Kidney (tissue), 14 donors: ENCODE results near the gene CCDC85C. TPM values are rescaled to one million over a fixed set of nuclear protein-coding genes. Genes with fewer than 3 reads are reported as not detected.

Experiments
- DNase-seq, 5 donors: peaks; one replicate each; pipeline ENCODE4 v3.0.0-alpha.2; 2013 to 2020
- FAIRE-seq: peaks from 2 replicates; lab custom pipeline; 2012; peaks lifted over from hg19 to GRCh38; lab: Jason Lieb, UNC
- H3K27ac ChIP-seq, 2 donors: one replicate each; pipeline ENCODE4 v1.7.0; 2013; ENCODE audit warnings: low read depth in 2 of 2, low read length in 2 of 2, inconsistent platforms in 1 of 2
- H3K27me3 ChIP-seq: one replicate; pipeline ENCODE4 v1.7.1; 2013; ENCODE audit warnings: low read length, inconsistent platforms; ENCODE audit not compliant: control insufficient read depth, insufficient read depth
- H3K36me3 ChIP-seq, 3 donors: one replicate each; pipeline versions ENCODE4 v1.7.0 to v1.7.1; 2013; ENCODE audit warnings: low read length in 3 of 3, control low read depth in 1 of 3, inconsistent platforms in 1 of 3; ENCODE audit not compliant: insufficient read depth in 3 of 3, control insufficient read depth in 2 of 3
- H3K4me1 ChIP-seq, 3 donors: one replicate each; pipeline versions ENCODE4 v1.7.0 to v1.7.1; 2013; ENCODE audit warnings: low read length in 3 of 3, inconsistent platforms in 1 of 3, low read depth in 1 of 3; ENCODE audit not compliant: control insufficient read depth in 2 of 3, insufficient read depth in 2 of 3
- H3K4me3 ChIP-seq, 3 donors: one replicate each; pipeline versions ENCODE4 v1.7.0 to v1.8.1; 2013; ENCODE audit warnings: low read length in 3 of 3, control low read depth in 1 of 3, inconsistent platforms in 1 of 3
- H3K9ac ChIP-seq, 3 donors: one replicate each; pipeline versions ENCODE4 v1.7.0 to v1.7.1; 2013; ENCODE audit warnings: low read length in 3 of 3, control low read depth in 1 of 3, inconsistent platforms in 1 of 3
- H3K9me3 ChIP-seq, 3 donors: one replicate each; pipeline versions ENCODE4 v1.7.0 to v1.7.1; 2013; ENCODE audit warnings: low read length in 3 of 3, control low read depth in 1 of 3, inconsistent platforms in 1 of 3; ENCODE audit not compliant: control insufficient read depth in 2 of 3, insufficient read depth in 1 of 3
- intact Hi-C: fragments of 100-400 bp; cut with DNase I; formaldehyde crosslinking; loops from one replicate; pipeline ENCODE4 v1.11.1; 2022
- polyA plus RNA-seq: library from polyadenylated mRNA; stranded (reverse); fragments of 350-450 nt; fragmentation: Illumina TruSeq; extraction: RNeasy Lipid Tissue Mini Kit (QIAGEN cat#74804); gene quantifications from one replicate; pipeline ENCODE4 v1.2.3, GENCODE V29; 2014; ENCODE audit warnings: low read depth, low replicate concordance; ENCODE audit not compliant: insufficient read depth
- total RNA-seq: library from RNA; stranded (reverse); fragmentation: NEBNext Ultra II Directional; extraction: Animal tissue kit (Norgen Biotek cat#: 25700); gene quantifications from one replicate; pipeline ENCODE4 v1.2.1, GENCODE V29; 2021
- TF ChIP-seq, protein P1 (sequence below): IDR thresholded peaks from 3 replicates; pipeline ENCODE4 v1.5.1; 2012; ENCODE audit warnings: mild to moderate bottlenecking, moderate library complexity, borderline replicate concordance; ENCODE audit not compliant: insufficient read depth; ENCODE audit errors: extremely low read depth
- donor health status: control.
- donor health status: control.
- donor health status: control.
- donor health status: control.
- donor health status: control.
- donor health status: DM: yes; HTN: yes; CAD: no.
- donor health status: Normal renal cell carcinoma (clear cell type).

CCDC85C gene
- total and polyA plus RNA-seq, 2 donors from 2014 or later: 14.7 to 21.4 TPM

DNA sequence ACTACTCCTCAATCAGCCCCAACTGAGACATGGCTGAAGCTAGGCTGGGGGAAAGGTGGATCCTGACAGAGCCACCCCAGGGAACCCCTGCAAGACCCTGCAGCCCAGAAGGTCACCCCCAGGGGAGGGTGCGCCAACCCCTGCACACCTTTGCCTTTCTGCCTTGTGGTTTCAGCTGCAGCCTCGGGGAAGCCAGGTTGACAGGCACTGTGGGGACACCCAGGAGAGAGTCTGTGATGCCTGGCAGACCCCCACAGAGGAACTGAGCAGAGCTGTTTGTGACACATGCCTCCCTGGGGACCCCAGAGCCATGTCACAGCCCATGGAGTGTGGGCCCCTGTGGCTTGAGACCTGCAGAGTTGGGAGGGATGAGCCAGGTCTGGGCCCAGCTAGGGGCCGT is 29.1 kb upstream of the CCDC85C start:
- peaks cover 0 to 2% (median 0%) of the 10 kb centered on the region in 3 donors for H3K4me1 ChIP-seq
- H3K4me3 ChIP-seq: no peak overlapping the region
- no peak overlapping the region for H3K27ac ChIP-seq
- H3K36me3 ChIP-seq: no peaks in the 10 kb centered on the region
- FAIRE-seq (no peak), DNase-seq (peak in 1 of 5 donors; percentile 49)
- H3K27me3 ChIP-seq: no peaks in the 10 kb centered on the region
- TF ChIP-seq, protein P1, sequence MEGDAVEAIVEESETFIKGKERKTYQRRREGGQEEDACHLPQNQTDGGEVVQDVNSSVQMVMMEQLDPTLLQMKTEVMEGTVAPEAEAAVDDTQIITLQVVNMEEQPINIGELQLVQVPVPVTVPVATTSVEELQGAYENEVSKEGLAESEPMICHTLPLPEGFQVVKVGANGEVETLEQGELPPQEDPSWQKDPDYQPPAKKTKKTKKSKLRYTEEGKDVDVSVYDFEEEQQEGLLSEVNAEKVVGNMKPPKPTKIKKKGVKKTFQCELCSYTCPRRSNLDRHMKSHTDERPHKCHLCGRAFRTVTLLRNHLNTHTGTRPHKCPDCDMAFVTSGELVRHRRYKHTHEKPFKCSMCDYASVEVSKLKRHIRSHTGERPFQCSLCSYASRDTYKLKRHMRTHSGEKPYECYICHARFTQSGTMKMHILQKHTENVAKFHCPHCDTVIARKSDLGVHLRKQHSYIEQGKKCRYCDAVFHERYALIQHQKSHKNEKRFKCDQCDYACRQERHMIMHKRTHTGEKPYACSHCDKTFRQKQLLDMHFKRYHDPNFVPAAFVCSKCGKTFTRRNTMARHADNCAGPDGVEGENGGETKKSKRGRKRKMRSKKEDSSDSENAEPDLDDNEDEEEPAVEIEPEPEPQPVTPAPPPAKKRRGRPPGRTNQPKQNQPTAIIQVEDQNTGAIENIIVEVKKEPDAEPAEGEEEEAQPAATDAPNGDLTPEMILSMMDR: no peak
- no peak overlapping the region for H3K9ac ChIP-seq
- intact Hi-C loops: no loop called here
- no peaks in the 10 kb centered on the region for H3K9me3 ChIP-seq

DNA sequence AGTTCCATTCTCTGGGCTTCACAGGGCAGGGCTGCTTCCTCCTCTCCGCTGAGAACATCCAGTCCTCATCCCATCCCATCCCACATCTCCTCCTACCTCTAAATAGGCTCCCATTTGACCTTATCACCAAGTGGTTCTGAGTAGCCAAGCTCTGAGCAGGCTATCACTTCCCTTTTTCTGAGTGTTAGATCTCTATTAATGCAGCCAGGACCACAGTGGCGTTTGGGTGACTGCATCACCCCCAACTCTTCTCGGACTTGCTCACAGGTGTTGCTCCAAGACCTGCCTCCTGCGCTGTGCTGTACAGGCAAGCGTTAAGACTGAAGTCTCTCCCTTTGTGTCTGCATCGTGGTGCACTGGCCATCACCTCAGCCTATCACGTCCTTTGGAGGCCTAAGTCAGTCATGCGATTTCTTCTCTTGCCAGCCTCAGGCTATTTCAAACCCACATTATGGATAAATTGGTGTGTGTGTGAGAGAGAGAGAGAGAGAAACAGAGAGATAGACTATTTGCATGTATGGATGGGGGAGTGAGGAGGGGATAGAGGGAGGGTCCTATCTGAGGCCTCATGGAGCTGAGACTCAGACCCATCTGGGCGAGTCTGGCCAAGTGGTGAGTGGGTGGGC is 28.5 kb upstream of the CCDC85C start:
- no peak for FAIRE-seq
- Histone ChIP-seq H3K4me1 (peaks cover 0 to 2% (median 0%) of the 10 kb centered on the region in 3 donors), H3K27ac (no peak overlapping the region), H3K9ac (no peak overlapping the region), H3K27me3 (no peaks in the 10 kb centered on the region), H3K9me3 (no peaks in the 10 kb centered on the region), H3K4me3 (no peak overlapping the region), H3K36me3 (no peaks in the 10 kb centered on the region)
- TF ChIP-seq, protein P1: no peak
- intact Hi-C loops: no loop called here
- DNase-seq: no peak

DNA sequence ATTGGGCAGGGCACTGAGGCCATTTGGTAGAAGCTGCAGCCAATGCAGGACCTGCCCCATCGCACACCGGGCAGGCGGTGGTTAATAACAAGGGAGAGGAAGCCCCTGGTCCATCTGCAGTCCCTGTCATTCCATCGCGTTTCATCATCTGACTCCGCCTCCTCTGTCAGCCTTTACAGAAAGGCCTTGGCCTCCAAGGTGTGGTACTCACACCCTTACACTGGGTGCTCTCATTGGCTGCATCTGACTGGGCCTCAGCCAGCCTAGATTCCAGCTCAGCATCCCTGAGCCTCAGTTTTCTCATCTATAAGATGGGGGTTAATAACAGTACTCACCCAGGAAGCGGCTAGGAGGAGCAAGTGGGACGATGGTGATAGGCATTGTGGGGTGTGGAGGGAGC is 26.2 kb upstream of the CCDC85C start:
- Histone ChIP-seq H3K9me3 (no peaks in the 10 kb centered on the region), H3K27me3 (no peaks in the 10 kb centered on the region), H3K4me3 (no peak overlapping the region), H3K9ac (no peak overlapping the region), H3K27ac (no peak overlapping the region), H3K36me3 (no peaks in the 10 kb centered on the region), H3K4me1 (peaks cover 0 to 2% (median 0%) of the 10 kb centered on the region in 3 donors)
- DNase-seq (peak in 1 of 5 donors; percentile 33), FAIRE-seq (no peak)
- intact Hi-C loops: no loop called here
- TF ChIP-seq, protein P1: no peak
